Stimulated activated CD8-positive, alpha-beta memory T cell treated with anti-CD3 and anti-CD28 coated beads, Interleukin-15, amount 100 ng/mL, for 1 hour (primary cell): ENCODE data around the gene TMA7.
"Not testable (repeated sequence)": the region's sequence is repeated elsewhere in the genome, so short reads cannot be mapped to it uniquely, and the experiment has no call there.

Experiments used
- DNase-seq: peaks from one replicate; pipeline ENCODE4 v3.0.0-alpha.2; 2020; ENCODE audit warnings: low read depth

TMA7 gene

GRCh38 chr3:48436477-48436787, 3.6 kb upstream of the TMA7 start:
- no peak for DNase-seq

GRCh38 chr3:48436855-48437254, 3.2 kb upstream of the TMA7 start:
- no peak for DNase-seq

GRCh38 chr3:48437812-48438211, 2.2 kb upstream of the TMA7 start:
- no peak for DNase-seq

- DNase-seq: no peak
These were observed 517 bp downstream of the TMA7 start for GRCh38 chr3:48440590-48440958.

GRCh38 chr3:48441940-48442339, 1.9 kb downstream of the TMA7 start:
- no peak for DNase-seq

GRCh38 chr3:48445277-48445882, 5.3 kb downstream of the TMA7 start:
- DNase-seq: no peak

GRCh38 chr3:48446043-48446424, 6.0 kb downstream of the TMA7 start:
- DNase-seq: no peak

GRCh38 chr3:48446425-48447193, 6.6 kb downstream of the TMA7 start, which contains the start of gene ATRIP:
Gene ATRIP, plus strand, starts transcription at chr3:48446737. Its CDS starts 109 bp downstream, at chr3:48446846.
- DNase-seq: peak; percentile 63

- DNase-seq: no peak
These were observed 11.2 kb downstream of the TMA7 start for GRCh38 chr3:48451270-48451669.

- DNase-seq: no peak
These were observed 16.4 kb downstream of the TMA7 start for GRCh38 chr3:48456456-48456855.

- DNase-seq: no peak
These were observed 19.3 kb downstream of the TMA7 start for GRCh38 chr3:48459331-48459730.

GRCh38 chr3:48459773-48460516, 19.9 kb downstream of the TMA7 start:
- no peak for DNase-seq

- no peak for DNase-seq
These were observed 20.5 kb downstream of the TMA7 start for GRCh38 chr3:48460517-48460902.

GRCh38 chr3:48461767-48462166, 21.7 kb downstream of the TMA7 start:
- DNase-seq: not testable (repeated sequence)

GRCh38 chr3:48463703-48464102, 23.6 kb downstream of the TMA7 start:
- DNase-seq: no peak

GRCh38 chr3:48464713-48465221, 24.7 kb downstream of the TMA7 start:
- no peak for DNase-seq

GRCh38 chr3:48465237-48465530, 25.1 kb downstream of the TMA7 start:
- no peak for DNase-seq

- DNase-seq: peak; percentile 54
These were observed 25.7 kb downstream of the TMA7 start for GRCh38 chr3:48465531-48466378.

- DNase-seq: no peak
These were observed 26.5 kb downstream of the TMA7 start for GRCh38 chr3:48466386-48467109.

- no peak for DNase-seq
These were observed 27.0 kb downstream of the TMA7 start for GRCh38 chr3:48467110-48467454.

- DNase-seq: no peak
These were observed 27.6 kb downstream of the TMA7 start for GRCh38 chr3:48467473-48468267.
